Subcutaneous abdominal adipose tissue (tissue), 5 donors: ENCODE results near the gene GPR157.

Source experiments
- H3K27ac ChIP-seq: one replicate; pipeline ENCODE4 v1.7.0; 2013; ENCODE audit warnings: low read depth, mild to moderate bottlenecking, inconsistent platforms, low read length, moderate library complexity
- H3K27me3 ChIP-seq, 5 donors: one replicate each; pipeline ENCODE4 v1.7.0; 2013; ENCODE audit warnings: low read length in 5 of 5, inconsistent platforms in 1 of 5; ENCODE audit not compliant: control insufficient read depth in 5 of 5, insufficient read depth in 4 of 5
- H3K36me3 ChIP-seq, 5 donors: one replicate each; pipeline ENCODE4 v1.7.0; 2013; ENCODE audit warnings: low read length in 5 of 5; ENCODE audit not compliant: control insufficient read depth in 5 of 5, insufficient read depth in 5 of 5
- H3K4me1 ChIP-seq, 5 donors: one replicate each; pipeline ENCODE4 v1.7.0; 2013; ENCODE audit warnings: low read length in 5 of 5, mild to moderate bottlenecking in 3 of 5, moderate library complexity in 1 of 5; ENCODE audit not compliant: control insufficient read depth in 5 of 5, insufficient read depth in 5 of 5
- H3K4me3 ChIP-seq, 5 donors: one replicate each; pipeline ENCODE4 v1.7.0; 2013; ENCODE audit warnings: low read length in 5 of 5, low read depth in 1 of 5
- H3K9ac ChIP-seq, 5 donors: one replicate each; pipeline ENCODE4 v1.7.0; 2013; ENCODE audit warnings: low read length in 5 of 5, mild to moderate bottlenecking in 4 of 5, moderate library complexity in 3 of 5
- H3K9me3 ChIP-seq, 5 donors: one replicate each; pipeline ENCODE4 v1.7.0; 2013; ENCODE audit warnings: low read length in 5 of 5; ENCODE audit not compliant: control insufficient read depth in 5 of 5
- donor health status: healthy.
- donor health status: healthy.
- donor health status: healthy.
- donor health status: healthy.
- donor health status: healthy.

The GPR157 gene

DNA sequence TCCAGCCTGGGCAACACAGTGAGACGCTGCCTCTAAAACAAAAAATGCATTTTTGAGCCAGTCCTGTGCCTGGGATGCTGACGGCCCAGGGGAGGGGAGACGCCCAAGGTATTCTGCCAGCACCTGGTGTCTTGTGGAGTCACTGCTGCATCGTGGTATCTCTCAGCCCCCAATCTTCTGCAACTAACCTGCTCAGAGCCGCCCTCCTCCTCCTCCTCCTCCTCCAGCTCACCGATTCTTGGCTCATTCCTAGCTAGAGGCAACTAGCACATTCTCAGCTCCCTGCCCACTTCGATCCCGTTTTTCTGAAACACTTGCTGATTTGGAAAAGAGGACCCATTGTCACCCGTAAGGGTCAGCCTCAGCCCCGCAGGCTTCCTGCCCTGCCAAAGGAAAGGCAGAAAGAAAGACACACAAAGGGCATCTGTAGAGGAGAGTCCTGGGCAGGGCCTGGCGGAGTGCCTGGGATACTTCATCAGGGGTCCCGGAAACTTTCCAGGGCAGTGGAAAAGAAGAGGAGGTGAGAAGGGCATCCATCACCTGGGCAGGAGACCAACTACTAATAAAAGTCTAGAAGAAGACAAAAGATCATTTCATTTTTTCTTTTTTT, 20.7 kb downstream of the GPR157 start:
- Histone ChIP-seq H3K27me3 (no peaks in the 10 kb centered on the region), H3K36me3 (peaks cover 0 to 26% (median 20%) of the 10 kb centered on the region in 5 donors), H3K27ac (no peak overlapping the region), H3K4me3 (no peak overlapping the region), H3K9ac (no peak overlapping the region), H3K4me1 (peaks cover 0 to 7% (median 2%) of the 10 kb centered on the region in 5 donors), H3K9me3 (no peaks in the 10 kb centered on the region)

DNA sequence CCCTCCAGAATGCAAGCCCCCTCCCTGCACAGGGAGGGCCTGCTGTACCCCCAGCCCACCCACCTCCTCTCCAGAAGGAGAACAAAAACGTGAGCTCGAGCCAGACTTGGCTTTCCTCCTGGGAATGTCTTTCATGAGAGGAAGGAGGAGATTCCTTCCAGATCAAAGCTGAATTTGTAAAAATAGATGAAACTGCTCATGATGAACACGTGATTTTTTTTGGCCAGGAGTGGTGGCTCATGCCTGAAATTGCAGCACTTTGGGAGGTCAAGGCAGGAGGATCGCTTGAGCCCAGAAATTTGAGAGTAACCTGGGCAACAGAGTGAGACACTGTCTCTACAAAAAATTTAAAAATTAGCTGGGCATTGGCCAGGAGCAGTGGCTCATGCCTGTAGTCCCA, 21.8 kb downstream of the GPR157 start:
- H3K9ac ChIP-seq = no peak overlapping the region
- H3K27ac ChIP-seq = no peak overlapping the region
- no peaks in the 10 kb centered on the region for H3K9me3 ChIP-seq
- peaks cover 0 to 26% (median 21%) of the 10 kb centered on the region in 5 donors for H3K36me3 ChIP-seq
- peaks cover 0 to 7% (median 2%) of the 10 kb centered on the region in 5 donors for H3K4me1 ChIP-seq
- H3K27me3 ChIP-seq = no peaks in the 10 kb centered on the region
- no peak overlapping the region for H3K4me3 ChIP-seq

DNA sequence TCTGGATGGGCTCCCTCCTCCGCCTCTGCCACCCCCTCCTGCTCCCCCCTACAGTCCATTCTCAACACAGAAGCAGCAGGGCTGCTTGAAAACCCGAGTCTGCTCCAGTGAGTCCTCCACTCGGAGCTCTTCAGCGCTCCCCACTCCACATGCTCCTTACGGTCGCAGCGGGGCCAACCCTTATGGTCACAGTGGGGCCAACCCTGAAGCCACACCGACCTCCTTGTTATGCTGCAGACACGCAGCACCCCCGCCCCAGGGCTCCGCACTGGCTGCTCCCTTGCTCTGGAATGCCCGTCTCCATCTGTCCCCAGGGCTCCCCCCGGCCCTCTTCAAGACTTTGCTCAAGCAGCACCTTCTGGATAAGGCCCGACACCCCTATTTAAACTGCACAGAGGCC, 22.6 kb downstream of the GPR157 start:
- H3K4me1 ChIP-seq = peaks cover 0 to 7% (median 2%) of the 10 kb centered on the region in 5 donors
- H3K9ac ChIP-seq = no peak overlapping the region
- H3K36me3 ChIP-seq = peaks cover 0 to 26% (median 21%) of the 10 kb centered on the region in 5 donors
- H3K27me3 ChIP-seq = no peaks in the 10 kb centered on the region
- no peak overlapping the region for H3K4me3 ChIP-seq
- no peak overlapping the region for H3K27ac ChIP-seq
- no peaks in the 10 kb centered on the region for H3K9me3 ChIP-seq

DNA sequence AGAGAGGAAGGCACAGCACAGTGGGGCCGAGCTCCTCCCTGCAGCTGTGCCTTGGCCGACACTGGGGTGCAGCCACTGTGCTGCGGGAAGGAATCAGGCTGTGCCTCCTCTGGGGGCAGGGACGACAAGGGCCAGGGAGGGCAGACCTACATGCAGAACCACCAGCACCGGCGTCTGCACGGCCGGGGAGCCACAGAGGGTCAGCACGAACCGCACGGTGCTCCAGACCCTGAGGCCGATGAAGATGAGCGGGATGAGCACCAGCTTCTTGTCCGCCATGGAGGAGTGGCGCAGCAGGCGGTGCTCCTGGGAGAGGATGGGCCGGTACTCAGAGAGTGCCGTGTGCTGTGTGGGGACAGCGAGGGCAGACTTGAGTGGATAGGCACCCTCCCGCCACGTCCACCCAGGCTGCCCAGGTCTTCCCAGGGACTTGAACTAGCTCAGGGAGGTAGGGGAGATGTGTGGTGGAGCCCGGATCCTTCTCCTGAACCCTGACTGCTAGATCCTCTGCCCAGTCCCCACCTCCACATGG, 23.5 kb downstream of the GPR157 start:
- Histone ChIP-seq H3K27me3 (no peaks in the 10 kb centered on the region), H3K36me3 (peaks cover 0 to 26% (median 21%) of the 10 kb centered on the region in 5 donors), H3K4me3 (no peak overlapping the region), H3K9ac (no peak overlapping the region), H3K9me3 (no peaks in the 10 kb centered on the region), H3K4me1 (peaks cover 0 to 2% (median 0%) of the 10 kb centered on the region in 5 donors), H3K27ac (no peak overlapping the region)

DNA sequence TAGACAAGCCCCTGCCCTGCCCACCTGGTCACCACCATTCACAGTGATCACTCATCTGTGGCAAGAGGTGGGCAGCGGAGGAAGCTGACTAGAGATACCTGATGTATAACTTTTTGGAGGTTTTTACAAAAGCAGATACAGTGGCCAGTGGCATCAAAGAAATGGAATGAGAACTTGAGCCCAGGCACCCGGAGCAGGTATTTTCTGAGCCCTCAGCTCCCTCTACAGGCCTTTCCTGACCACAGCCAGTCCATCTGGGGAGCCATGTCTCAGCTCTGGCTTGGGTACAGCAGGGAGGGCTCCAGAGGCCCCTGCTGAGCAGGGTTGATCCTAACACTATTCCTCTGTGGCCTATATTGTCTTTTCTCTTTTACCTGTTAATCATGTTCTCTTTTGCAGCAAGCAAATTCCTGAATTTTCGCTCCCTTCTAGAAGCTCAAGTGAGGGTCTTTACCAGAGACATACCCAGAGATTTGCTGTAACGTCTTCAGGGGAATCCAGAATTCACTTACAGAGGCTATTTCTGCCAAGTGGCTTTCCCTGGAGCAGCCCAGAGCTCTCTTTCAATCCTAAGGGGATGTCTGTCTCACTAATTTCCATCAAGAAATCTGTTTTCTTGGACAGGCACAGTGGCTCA, 27.3 kb downstream of the GPR157 start:
- Histone ChIP-seq H3K9ac (no peak overlapping the region), H3K27ac (no peak overlapping the region), H3K27me3 (no peaks in the 10 kb centered on the region), H3K36me3 (peaks cover 0 to 26% (median 18%) of the 10 kb centered on the region in 5 donors), H3K4me3 (no peak overlapping the region), H3K9me3 (no peaks in the 10 kb centered on the region), H3K4me1 (peaks cover 0 to 10% (median 6%) of the 10 kb centered on the region in 5 donors)

DNA sequence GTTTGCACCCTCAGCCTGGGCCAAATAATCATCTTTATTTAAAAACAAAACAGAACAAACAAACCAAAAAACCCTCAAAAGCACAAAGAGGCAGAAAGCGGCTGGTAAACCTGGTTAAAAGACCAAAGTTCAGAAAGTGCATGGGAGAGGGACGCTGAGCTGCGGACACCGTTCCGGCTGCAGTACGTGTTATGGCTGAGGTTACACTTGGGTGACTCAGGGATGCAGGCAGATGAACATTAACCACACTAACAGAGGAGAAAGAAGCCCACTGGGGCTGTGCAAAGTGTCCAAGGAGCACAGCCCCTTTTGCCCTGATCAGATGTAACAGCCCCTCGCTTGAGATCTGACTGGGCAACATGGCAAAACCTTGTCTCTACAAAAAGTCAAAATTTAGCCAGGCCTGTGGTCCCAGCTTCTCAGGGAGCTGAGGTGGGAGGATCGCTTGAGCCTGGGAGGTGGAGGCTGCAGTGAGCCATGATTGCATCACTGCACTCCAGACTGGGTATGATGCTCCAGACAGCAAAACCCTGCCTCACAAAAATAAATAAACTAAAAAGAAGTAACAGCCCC, 28.3 kb downstream of the GPR157 start:
- peaks cover 0 to 10% (median 6%) of the 10 kb centered on the region in 5 donors for H3K4me1 ChIP-seq
- no peak overlapping the region for H3K4me3 ChIP-seq
- H3K27me3 ChIP-seq = no peaks in the 10 kb centered on the region
- H3K36me3 ChIP-seq = peaks cover 0 to 25% (median 17%) of the 10 kb centered on the region in 5 donors
- H3K27ac ChIP-seq = no peak overlapping the region
- no peaks in the 10 kb centered on the region for H3K9me3 ChIP-seq
- no peak overlapping the region for H3K9ac ChIP-seq

DNA sequence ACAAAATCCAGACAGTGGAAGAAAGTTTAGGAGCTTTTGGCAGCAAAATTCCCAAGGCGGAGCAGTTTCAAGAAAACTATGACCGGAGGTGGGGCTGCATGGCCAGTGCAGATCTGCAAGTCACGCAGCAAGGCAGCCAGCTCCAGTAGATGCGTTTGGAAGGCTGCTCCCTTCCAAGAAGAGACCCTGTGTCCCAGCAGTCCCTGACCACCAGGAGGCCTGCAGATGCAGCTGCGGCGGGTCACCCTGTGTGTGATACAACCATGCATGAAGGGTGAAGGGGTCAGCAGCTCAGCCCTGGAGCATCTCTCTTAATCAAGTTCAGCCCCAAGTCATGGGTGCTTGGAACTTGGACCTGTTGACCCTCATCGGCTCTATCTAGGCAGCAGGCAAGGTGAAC, 29.3 kb downstream of the GPR157 start:
- H3K9me3 ChIP-seq = no peaks in the 10 kb centered on the region
- no peak overlapping the region for H3K4me3 ChIP-seq
- H3K9ac ChIP-seq = no peak overlapping the region
- peaks cover 0 to 19% (median 12%) of the 10 kb centered on the region in 5 donors for H3K36me3 ChIP-seq
- peaks cover 0 to 10% (median 6%) of the 10 kb centered on the region in 5 donors for H3K4me1 ChIP-seq
- H3K27me3 ChIP-seq = no peaks in the 10 kb centered on the region
- no peak overlapping the region for H3K27ac ChIP-seq

DNA sequence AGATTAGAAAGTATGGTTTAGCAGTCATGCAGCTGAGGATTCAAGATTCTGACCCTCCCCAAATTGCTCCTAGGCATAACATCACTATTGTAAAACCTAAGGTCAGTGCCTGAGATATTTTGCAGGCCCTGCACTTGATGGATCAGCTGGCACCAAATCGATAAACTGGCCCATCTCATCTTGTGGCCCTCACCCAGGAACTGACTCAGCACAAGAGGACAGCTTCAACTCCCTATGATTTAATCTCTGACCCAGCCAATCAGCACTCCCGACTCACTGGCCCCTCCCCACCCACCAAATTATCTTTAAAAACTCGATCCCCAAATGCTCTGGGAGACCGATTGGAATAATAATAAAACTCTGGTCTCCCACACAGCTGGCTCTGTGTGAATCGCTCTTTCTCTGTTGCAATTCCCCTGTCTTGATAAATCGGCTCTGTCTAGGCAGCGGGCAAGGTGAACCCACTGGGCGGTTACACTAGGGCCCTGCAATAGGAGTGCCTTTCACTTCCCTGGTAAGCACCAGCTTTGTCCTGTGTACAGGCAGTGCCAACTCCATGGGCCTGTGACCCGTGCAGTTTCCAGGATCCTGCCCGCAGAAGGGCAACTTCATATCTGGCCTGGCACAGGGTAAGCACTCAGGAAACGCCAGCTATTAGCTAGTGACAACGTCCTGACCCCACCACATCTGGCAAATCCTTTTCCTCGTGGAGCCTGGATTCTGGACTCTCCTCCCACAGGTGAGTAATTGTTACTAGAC, 30.8 kb downstream of the GPR157 start:
- Histone ChIP-seq H3K27me3 (no peaks in the 10 kb centered on the region), H3K9me3 (no peaks in the 10 kb centered on the region), H3K27ac (no peak overlapping the region), H3K4me3 (no peak overlapping the region), H3K4me1 (peaks cover 0 to 10% (median 6%) of the 10 kb centered on the region in 5 donors), H3K9ac (no peak overlapping the region), H3K36me3 (peaks cover 0 to 6% (median 0%) of the 10 kb centered on the region in 5 donors)

DNA sequence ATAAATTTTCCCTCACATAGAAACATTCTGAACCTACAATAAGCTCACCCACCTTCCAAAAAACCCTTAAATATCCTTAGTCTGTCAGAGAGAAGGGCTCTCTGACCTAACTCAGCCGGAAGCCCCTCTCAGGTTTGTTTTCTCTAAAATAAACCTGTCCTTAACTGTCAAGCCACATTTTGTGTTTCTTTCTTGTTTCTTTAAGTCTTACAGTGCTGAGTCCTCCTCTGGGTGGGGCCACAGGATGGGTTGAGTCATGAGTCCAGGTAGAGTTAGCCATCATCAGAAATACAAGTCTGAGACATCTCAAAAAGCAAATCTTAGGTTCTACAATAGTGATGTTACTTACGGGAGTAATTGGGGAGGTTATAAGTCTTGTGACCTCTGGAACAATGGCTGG, 33.1 kb downstream of the GPR157 start:
- H3K27ac ChIP-seq = no peak overlapping the region
- no peaks in the 10 kb centered on the region for H3K36me3 ChIP-seq
- no peaks in the 10 kb centered on the region for H3K27me3 ChIP-seq
- H3K4me3 ChIP-seq = no peak overlapping the region
- no peak overlapping the region for H3K9ac ChIP-seq
- H3K9me3 ChIP-seq = no peaks in the 10 kb centered on the region
- H3K4me1 ChIP-seq = peaks cover 0 to 10% (median 6%) of the 10 kb centered on the region in 5 donors
